ENCODE results near the gene USP40. TPM values are rescaled to one million over a fixed set of nuclear protein-coding genes. Genes with fewer than 3 reads are reported as not detected.
"Not testable (repeated sequence)": the region's sequence is repeated elsewhere in the genome, so short reads cannot be mapped to it uniquely, and the experiment has no call there.

Gene USP40
- total and polyA plus RNA-seq, 2 donors (not counting 1 experiment from before 2014, with no cell fraction given), result 19.8 to 37.0 TPM

GRCh38 chr2:233593201-233593600 lies 26.6 kb upstream of the USP40 start:
- WGBS (ENCODE audit: insufficient coverage), result 55% methylated on average over 3 of the region's 8 CpGs
- CTCF ChIA-PET, result no interaction called here

GRCh38 chr2:233592706-233593105 lies 26.1 kb upstream of the USP40 start:
- H3K4me1 ChIP-seq (ENCODE audit: control insufficient read depth in 2 of 2, insufficient read depth in 2 of 2, low read length in 2 of 2); H3K27ac Mint-ChIP-seq; H3K4me3 Mint-ChIP-seq; H3K4me1 Mint-ChIP-seq; H3K9me3 Mint-ChIP-seq (ENCODE audit: insufficient read depth); H3K9me3 ChIP-seq (ENCODE audit: control extremely low read depth in 1 of 3, control insufficient read depth in 2 of 3, insufficient read depth in 1 of 3, low read length in 2 of 3); H3K79me2 ChIP-seq (ENCODE audit: control insufficient read depth, insufficient read depth, low read length); H3K4me3 ChIP-seq (ENCODE audit: control extremely low read depth in 1 of 5, extremely low read depth in 1 of 5, insufficient read depth in 1 of 5, low read depth in 2 of 5, low read length in 4 of 5); H3K27ac ChIP-seq (ENCODE audit: low read length in 2 of 2); ATAC-seq (ENCODE audit: low read depth); DNase-seq; H3K27me3 Mint-ChIP-seq; POLR2A ChIA-PET; H2AFZ ChIP-seq (ENCODE audit: insufficient read depth, low read depth, low read length, poor library complexity, severe bottlenecking); H3K27me3 ChIP-seq (replicated peaks in 1 of 4; ENCODE audit: control extremely low read depth in 1 of 4, control insufficient read depth in 3 of 4, insufficient read depth in 4 of 4, low read length in 3 of 4); H3K9ac ChIP-seq (ENCODE audit: low read length); H4K20me1 ChIP-seq (ENCODE audit: control insufficient read depth, insufficient read depth, low read length, poor library complexity, severe bottlenecking); intact Hi-C loops (cut with micrococcal nuclease); H3K4me2 ChIP-seq (replicated peaks; ENCODE audit: low read depth, low read length, poor library complexity, severe bottlenecking); CTCF ChIA-PET; H3K36me3 ChIP-seq (replicated peaks in 1 of 2; ENCODE audit: control extremely low read depth in 1 of 2, control insufficient read depth in 1 of 2, extremely low read depth in 1 of 2, insufficient read depth in 2 of 2, low read length in 1 of 2): not testable (repeated sequence)
- WGBS (ENCODE audit: insufficient coverage), result no CpG with 5 or more reads among the region's 1 CpG

More at GRCh38 chr2:233593201-233593600, 26.6 kb upstream of the USP40 start:
- Mint-ChIP-seq H3K4me1 (peaks cover 10% of the 10 kb centered on the region), H3K27ac (no peak overlapping the region), H3K4me3 (no peak overlapping the region), H3K9me3 (ENCODE audit: insufficient read depth) (no peaks in the 10 kb centered on the region), H3K27me3 (peaks cover 6% of the 10 kb centered on the region)
- Histone ChIP-seq H3K36me3 (replicated peaks in 1 of 2; ENCODE audit: control extremely low read depth in 1 of 2, control insufficient read depth in 1 of 2, extremely low read depth in 1 of 2, insufficient read depth in 2 of 2, low read length in 1 of 2) (no peaks in the 10 kb centered on the region), H3K27me3 (replicated peaks in 1 of 4; ENCODE audit: control extremely low read depth in 1 of 4, control insufficient read depth in 3 of 4, insufficient read depth in 4 of 4, low read length in 3 of 4) (no peaks in the 10 kb centered on the region), H3K9ac (ENCODE audit: low read length) (no peak overlapping the region), H2AFZ (ENCODE audit: insufficient read depth, low read depth, low read length, poor library complexity, severe bottlenecking) (no peak overlapping the region), H3K4me3 (ENCODE audit: control extremely low read depth in 1 of 5, extremely low read depth in 1 of 5, insufficient read depth in 1 of 5, low read depth in 2 of 5, low read length in 4 of 5) (no peak overlapping the region), H3K4me1 (ENCODE audit: control insufficient read depth in 2 of 2, insufficient read depth in 2 of 2, low read length in 2 of 2) (no peaks in the 10 kb centered on the region), H3K27ac (ENCODE audit: low read length in 2 of 2) (no peak overlapping the region), H4K20me1 (ENCODE audit: control insufficient read depth, insufficient read depth, low read length, poor library complexity, severe bottlenecking) (no peaks in the 10 kb centered on the region), H3K79me2 (ENCODE audit: control insufficient read depth, insufficient read depth, low read length) (no peaks in the 10 kb centered on the region), H3K4me2 (replicated peaks; ENCODE audit: low read depth, low read length, poor library complexity, severe bottlenecking) (no peak overlapping the region), H3K9me3 (ENCODE audit: control extremely low read depth in 1 of 3, control insufficient read depth in 2 of 3, insufficient read depth in 1 of 3, low read length in 2 of 3) (peaks cover 0 to 6% (median 0%) of the 10 kb centered on the region in 3 donors)
- POLR2A ChIA-PET, result no interaction called here
- ATAC-seq (ENCODE audit: low read depth) (no peak), DNase-seq (no peak)
- intact Hi-C loops (cut with micrococcal nuclease), result no loop called here
- TF ChIP-seq CTCF (IDR thresholded peaks at IDR 0.05), result no peak
- no peak for TF ChIP-seq EZH2 (IDR thresholded peaks at IDR 0.05; ENCODE audit: borderline replicate concordance, insufficient read depth, low read depth, low read length, poor library complexity, severe bottlenecking)

Measured in B cell (primary cell).